Lower leg skin (tissue), 4 donors: Measurements from ENCODE around the gene PLAGL2. TPM values are rescaled to one million over a fixed set of nuclear protein-coding genes. Genes with fewer than 3 reads are reported as not detected.

Experiments used
- DNase-seq, 2 donors: peaks; one replicate each; pipeline ENCODE4 v3.0.0-alpha.2; 2019; ENCODE audit warnings: low spot score in 2 of 2
- H3K4me3 ChIP-seq: fragments of 200-600 bp; sonication (generic); 2 replicates; pipeline ENCODE4 v1.5.1; 2017; ENCODE audit warnings: mild to moderate bottlenecking, low read depth; ENCODE audit not compliant: poor library complexity, severe bottlenecking
- POLR2A ChIP-seq, 2 donors: fragments of 450-650 bp; IDR thresholded peaks; one replicate each; pipeline ENCODE4 v1.6.1; 2016 to 2017; ENCODE audit warnings: antibody characterized with exemption in 2 of 2, mild to moderate bottlenecking in 1 of 2, moderate library complexity in 1 of 2
- WGBS, 2 donors: methylation state at CpG; one replicate each; pipeline ENCODE4 v1.1.5; 2018; 5-methylcytosine and 5-hydroxymethylcytosine counted together
- intact Hi-C: fragments of 100-400 bp; cut with DNase I; formaldehyde crosslinking; loops from one replicate; pipeline ENCODE4 v1.15.0; 2023; ENCODE audit warnings: low total_unique reads
- total RNA-seq, 4 donors: library from RNA; depleted of rRNA; stranded (reverse); fragments of >200 nt; gene quantifications; one replicate each; pipeline ENCODE4 v1.1.0, GENCODE V29; 2016
- TF ChIP-seq, protein P1 (sequence below), 3 donors: fragments of 450-650 bp; IDR thresholded peaks; one replicate each; pipeline ENCODE4 v1.5.1; 2016; ENCODE audit warnings: antibody characterized with exemption in 3 of 3, mild to moderate bottlenecking in 3 of 3, moderate library complexity in 2 of 3

PLAGL2 gene
- total RNA-seq, 4 donors from 2014 or later, result 10.5 to 12.1 (median 11.7) TPM

DNA sequence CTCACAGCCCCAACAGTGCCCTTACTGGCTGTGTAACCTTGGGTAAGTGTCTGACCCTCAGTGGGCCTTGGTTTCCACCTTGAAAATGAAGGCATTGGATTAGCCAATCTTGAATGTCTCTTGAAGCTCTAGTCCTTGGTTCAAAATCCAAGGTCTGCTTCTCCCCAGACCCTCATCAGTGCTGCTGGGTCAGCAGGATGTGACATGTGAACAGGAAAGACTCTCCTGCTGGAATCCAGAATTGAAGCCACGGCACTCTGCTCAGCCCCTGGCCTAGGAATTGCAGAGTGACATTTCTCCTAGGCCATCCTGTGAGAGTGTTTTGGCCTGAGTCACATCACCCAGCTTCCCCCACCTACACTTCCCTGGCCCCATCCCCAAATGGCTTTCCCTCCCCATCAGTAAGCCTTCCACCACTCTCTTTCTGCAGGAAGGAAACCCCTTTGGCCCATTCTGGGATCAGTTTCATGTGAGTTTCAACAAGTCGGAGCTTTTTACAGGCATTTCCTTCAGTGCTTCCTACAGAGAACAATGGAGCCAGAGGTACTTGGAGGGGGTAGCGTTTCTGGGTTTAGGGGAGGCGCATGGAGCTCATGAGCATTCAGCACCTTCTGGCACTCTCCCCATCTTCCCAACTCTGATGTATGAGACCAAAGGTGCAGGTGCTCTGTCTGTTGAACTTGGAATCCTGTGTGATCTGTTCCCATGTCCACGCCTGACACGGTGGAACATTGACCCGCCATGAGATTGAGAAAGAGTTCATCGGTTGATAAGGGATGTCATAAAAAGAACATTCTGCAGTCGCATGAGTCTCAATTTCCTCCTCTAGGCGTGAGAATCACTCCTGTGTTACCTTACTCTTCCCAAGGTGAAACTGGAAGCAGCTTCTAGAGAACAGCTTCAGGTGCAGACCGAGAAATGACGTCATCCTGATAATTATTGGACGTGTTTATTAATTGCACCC, 8.9 kb upstream of the PLAGL2 start:
- intact Hi-C loops, result no loop called here
- no peak for TF ChIP-seq POLR2A (IDR thresholded peaks at IDR 0.05)
- TF ChIP-seq, protein P1, sequence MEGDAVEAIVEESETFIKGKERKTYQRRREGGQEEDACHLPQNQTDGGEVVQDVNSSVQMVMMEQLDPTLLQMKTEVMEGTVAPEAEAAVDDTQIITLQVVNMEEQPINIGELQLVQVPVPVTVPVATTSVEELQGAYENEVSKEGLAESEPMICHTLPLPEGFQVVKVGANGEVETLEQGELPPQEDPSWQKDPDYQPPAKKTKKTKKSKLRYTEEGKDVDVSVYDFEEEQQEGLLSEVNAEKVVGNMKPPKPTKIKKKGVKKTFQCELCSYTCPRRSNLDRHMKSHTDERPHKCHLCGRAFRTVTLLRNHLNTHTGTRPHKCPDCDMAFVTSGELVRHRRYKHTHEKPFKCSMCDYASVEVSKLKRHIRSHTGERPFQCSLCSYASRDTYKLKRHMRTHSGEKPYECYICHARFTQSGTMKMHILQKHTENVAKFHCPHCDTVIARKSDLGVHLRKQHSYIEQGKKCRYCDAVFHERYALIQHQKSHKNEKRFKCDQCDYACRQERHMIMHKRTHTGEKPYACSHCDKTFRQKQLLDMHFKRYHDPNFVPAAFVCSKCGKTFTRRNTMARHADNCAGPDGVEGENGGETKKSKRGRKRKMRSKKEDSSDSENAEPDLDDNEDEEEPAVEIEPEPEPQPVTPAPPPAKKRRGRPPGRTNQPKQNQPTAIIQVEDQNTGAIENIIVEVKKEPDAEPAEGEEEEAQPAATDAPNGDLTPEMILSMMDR (IDR thresholded peaks at IDR 0.05), result no peak
- no peak overlapping the region for H3K4me3 ChIP-seq
- DNase-seq, result no peak
- WGBS, 2 donors, result 93 to 95% methylated on average over 13 of the region's 13 CpGs

DNA sequence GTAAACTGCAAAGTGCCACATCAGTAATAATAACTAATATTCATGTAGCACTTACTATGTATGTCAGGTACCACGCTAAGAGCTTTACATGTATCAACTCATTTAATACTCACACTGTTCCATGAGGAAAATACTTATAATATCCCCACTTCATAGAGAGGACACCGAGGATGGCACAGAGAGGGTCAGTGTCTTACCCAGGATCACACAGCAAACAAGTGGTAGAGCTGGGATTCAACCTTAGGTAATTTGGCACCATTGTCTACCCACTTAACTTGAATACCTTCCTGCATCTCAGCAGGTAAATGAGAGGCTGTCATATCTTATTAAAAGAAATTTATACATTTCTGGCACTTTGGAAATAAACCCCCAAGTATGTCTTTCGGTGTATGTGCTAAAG, 8.2 kb upstream of the PLAGL2 start:
- intact Hi-C loops, result no loop called here
- no peak overlapping the region for H3K4me3 ChIP-seq
- WGBS, 2 donors, result 96 to 97% methylated on average over 3 of the region's 3 CpGs
- no peak for DNase-seq
- TF ChIP-seq POLR2A (IDR thresholded peaks at IDR 0.05), result no peak
- TF ChIP-seq, protein P1 (IDR thresholded peaks at IDR 0.05), result no peak

DNA sequence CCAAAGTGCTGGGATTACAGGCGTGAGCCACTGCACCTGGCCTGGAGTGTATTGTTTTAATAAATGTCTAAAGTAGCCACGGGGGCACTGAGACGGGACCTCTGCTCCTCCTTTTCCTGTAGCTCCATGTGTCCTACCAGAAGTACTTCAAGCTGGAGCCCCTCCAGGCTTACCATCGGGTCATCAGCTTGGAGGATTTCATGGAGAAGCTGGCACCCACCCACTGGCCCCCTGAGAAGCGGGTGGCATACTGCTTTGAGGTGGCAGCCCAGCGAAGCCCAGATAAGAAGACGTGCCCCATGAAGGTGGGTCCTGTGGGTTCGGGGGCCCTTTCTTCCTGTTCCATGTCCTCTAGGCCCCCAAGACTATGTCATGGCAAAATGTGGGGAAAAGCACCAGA, 7.6 kb upstream of the PLAGL2 start:
- no peak for TF ChIP-seq POLR2A (IDR thresholded peaks at IDR 0.05)
- TF ChIP-seq, protein P1 (IDR thresholded peaks at IDR 0.05), result no peak
- no peak for DNase-seq
- 92 to 95% methylated on average over 8 of the region's 8 CpGs for WGBS, 2 donors
- intact Hi-C loops, result no loop called here
- no peak overlapping the region for H3K4me3 ChIP-seq

DNA sequence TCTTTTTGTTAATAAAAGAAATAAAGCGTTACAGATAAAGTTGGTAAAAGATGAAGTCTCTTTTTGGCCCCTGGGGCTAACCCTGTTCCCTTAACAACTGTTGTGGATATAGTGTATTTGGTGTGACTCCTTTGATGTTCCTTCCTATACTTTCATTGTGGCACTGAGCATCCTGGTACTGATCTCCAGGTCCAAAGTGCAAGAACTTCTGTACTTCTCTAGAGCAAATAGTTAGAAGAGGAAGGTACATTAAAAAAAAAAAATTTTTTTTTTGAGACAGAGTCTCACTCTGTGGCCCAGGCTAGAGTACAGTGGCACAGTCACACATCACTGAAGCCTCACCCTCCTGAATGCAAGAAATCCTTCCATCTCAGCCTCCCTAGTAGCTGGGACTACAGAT, 6.3 kb upstream of the PLAGL2 start:
- intact Hi-C loops, result no loop called here
- DNase-seq, result no peak
- no peak for TF ChIP-seq POLR2A (IDR thresholded peaks at IDR 0.05)
- TF ChIP-seq, protein P1 (IDR thresholded peaks at IDR 0.05), result no peak
- WGBS, 2 donors, result 89 to 95% methylated on average over 1 of the region's 1 CpG
- H3K4me3 ChIP-seq, result no peak overlapping the region

DNA sequence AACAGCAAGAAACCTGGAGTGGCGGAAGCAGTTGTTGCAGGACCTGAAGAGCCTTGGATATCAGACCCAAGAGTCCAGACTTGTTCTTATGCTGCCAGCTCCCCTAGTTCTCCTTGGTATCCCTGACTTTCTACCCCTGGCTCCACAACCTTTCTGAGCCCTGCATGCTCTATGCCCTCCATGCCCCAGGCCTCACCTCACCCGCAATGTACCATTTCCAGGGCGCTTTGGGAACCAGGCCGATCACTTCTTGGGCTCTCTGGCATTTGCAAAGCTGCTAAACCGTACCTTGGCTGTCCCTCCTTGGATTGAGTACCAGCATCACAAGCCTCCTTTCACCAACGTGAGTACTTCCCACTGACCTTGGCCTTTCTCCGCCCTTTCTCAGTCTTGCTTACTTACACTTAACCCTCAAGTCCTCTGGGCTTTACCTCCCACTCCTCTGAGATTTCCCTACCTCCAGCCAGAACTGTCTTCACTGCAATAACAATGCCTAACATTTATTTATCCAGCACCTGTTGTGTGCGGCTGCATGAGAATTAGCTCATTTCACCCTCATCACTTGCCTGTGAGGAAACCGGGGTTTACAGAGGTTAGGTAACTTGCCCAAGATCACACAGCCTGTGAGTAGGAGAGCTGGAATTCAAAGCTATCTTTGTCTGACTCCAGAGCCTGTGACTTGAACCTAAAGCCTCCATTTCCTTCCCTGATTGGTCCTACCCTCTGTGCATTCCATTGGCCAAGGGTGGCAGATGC, 2.5 kb upstream of the PLAGL2 start:
- no peak for TF ChIP-seq POLR2A (IDR thresholded peaks at IDR 0.05)
- TF ChIP-seq, protein P1 (IDR thresholded peaks at IDR 0.05), result no peak
- WGBS, 2 donors, result 76 to 80% methylated on average over 9 of the region's 9 CpGs
- intact Hi-C loops, result no loop called here
- H3K4me3 ChIP-seq, result no peak overlapping the region
- DNase-seq, result no peak
